Measurements from ENCODE around the gene SUPT4H1.

The SUPT4H1 gene

DNA sequence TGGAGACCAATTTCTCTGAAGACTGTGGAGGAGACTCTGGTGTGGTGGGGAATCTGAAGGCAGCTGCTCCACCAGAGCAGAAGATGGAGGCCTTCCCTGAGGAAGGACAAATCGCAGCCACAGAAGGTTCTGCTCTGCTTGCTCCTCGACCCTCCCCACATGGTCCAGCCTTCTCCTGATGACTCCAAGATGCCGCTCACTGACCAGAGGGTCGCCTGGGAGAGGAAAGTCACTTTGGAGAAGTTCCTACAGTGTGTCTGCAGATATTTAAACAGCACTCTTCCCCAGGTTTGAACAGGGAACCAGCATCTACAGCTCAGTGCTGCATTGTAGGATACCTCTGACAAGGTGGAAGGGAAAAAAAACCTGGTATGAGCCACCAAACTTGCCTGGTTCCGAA, 21.0 kb upstream of the SUPT4H1 start:
- H3K9me3 Mint-ChIP-seq = no peaks in the 10 kb centered on the region
- ATAC-seq (no peak), DNase-seq (ENCODE audit: low spot score in 2 of 2) (no peak)
- peak overlapping the region; percentile 5 for H3K27ac Mint-ChIP-seq
- H3K4me1 Mint-ChIP-seq = peaks cover 22% of the 10 kb centered on the region
- no peak overlapping the region for H3K4me3 Mint-ChIP-seq
- no peaks in the 10 kb centered on the region for H3K36me3 Mint-ChIP-seq

GRCh38 chr17:58371300-58371950, 19.4 kb upstream of the SUPT4H1 start:
- ATAC-seq = no peak
- Mint-ChIP-seq H3K27ac (peak overlapping the region; percentile 5), H3K4me1 (peaks cover 22% of the 10 kb centered on the region), H3K9me3 (no peaks in the 10 kb centered on the region), H3K36me3 (no peaks in the 10 kb centered on the region), H3K4me3 (no peak overlapping the region)
- no peak for DNase-seq (ENCODE audit: low spot score in 2 of 2)

- DNase-seq (ENCODE audit: low spot score in 2 of 2) = no peak
- Mint-ChIP-seq H3K27ac (peak overlapping the region; percentile 73), H3K9me3 (no peaks in the 10 kb centered on the region), H3K4me3 (no peak overlapping the region), H3K4me1 (peaks cover 22% of the 10 kb centered on the region), H3K36me3 (no peaks in the 10 kb centered on the region)
- ATAC-seq = no peak
Observed at GRCh38 chr17:58370716-58371115, 18.7 kb upstream of the SUPT4H1 start.

DNA sequence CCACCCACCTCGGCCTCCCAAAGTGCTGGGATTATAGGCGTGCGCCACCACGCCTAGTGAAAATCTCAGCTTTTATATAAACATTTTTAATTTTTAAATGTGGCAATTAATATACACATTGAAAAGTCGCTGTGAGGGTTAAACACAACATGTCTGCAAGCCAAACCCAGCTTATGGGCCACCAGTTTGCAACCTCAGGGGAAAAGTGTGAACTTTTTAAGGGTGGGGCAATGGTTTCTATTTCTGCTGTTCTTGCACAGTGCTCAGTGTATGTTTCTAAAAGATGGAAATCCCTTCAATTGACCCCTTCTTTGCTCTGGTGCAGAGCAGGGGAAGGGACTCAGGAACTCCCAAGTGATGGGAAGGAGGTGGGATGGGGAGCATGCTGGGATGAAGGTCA, 18.3 kb upstream of the SUPT4H1 start:
- H3K36me3 Mint-ChIP-seq = no peaks in the 10 kb centered on the region
- ATAC-seq (no peak), DNase-seq (ENCODE audit: low spot score in 2 of 2) (no peak)
- peaks cover 22% of the 10 kb centered on the region for H3K4me1 Mint-ChIP-seq
- no peaks in the 10 kb centered on the region for H3K9me3 Mint-ChIP-seq
- peak overlapping the region; percentile 73 for H3K27ac Mint-ChIP-seq
- H3K4me3 Mint-ChIP-seq = no peak overlapping the region

GRCh38 chr17:58369214-58370031, 17.4 kb upstream of the SUPT4H1 start:
- Mint-ChIP-seq H3K36me3 (no peaks in the 10 kb centered on the region), H3K27ac (peak overlapping the region; percentile 73), H3K4me1 (peaks cover 22% of the 10 kb centered on the region), H3K4me3 (no peak overlapping the region), H3K9me3 (no peaks in the 10 kb centered on the region)
- ATAC-seq = no peak
- no peak for DNase-seq (ENCODE audit: low spot score in 2 of 2)

DNA sequence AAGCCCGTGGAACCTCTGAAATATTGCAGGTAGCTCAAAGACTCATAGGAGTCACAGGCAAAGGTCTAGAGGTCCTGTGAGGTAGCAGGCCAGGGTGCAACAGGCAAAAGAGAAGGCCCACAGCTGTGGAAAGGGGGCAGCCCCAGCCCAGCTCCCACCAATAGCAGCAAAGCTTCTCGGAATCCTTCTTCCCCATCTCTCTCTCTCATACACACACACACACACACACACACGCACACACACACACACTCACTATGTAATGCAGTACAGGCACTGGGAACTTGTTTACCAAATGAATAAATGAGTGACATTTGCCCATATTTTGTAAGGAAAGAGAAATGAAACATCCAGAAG, 16.8 kb upstream of the SUPT4H1 start:
- H3K4me3 Mint-ChIP-seq = no peak overlapping the region
- DNase-seq (ENCODE audit: low spot score in 2 of 2) (no peak), ATAC-seq (no peak)
- H3K4me1 Mint-ChIP-seq = peaks cover 22% of the 10 kb centered on the region
- peak overlapping the region; percentile 73 for H3K27ac Mint-ChIP-seq
- H3K9me3 Mint-ChIP-seq = no peaks in the 10 kb centered on the region
- H3K36me3 Mint-ChIP-seq = peaks cover under 1% of the 10 kb centered on the region

DNA sequence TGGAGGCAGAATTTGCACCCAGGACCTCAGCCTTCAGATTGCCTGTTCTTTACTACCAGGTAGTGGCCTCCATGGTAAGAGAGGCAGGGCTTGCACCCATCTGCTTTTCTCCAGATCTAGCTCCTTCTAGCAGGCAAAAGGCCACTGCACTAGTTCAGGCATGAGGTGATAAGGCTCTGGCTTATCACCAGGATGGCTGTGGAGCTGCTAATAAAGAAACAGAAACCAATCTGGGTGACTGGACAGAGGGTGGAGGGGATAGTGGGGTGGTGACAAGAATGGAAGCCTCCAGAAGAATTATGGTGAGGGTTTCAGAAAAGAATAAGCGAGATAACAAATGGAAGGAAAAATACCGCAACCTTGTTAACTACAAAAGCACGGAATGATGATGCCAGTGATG, 15.5 kb upstream of the SUPT4H1 start:
- Mint-ChIP-seq H3K4me1 (peaks cover 22% of the 10 kb centered on the region), H3K27ac (no peak overlapping the region), H3K36me3 (peaks cover 6% of the 10 kb centered on the region), H3K4me3 (no peak overlapping the region), H3K9me3 (no peaks in the 10 kb centered on the region)
- no peak for DNase-seq (ENCODE audit: low spot score in 2 of 2)
- ATAC-seq = no peak

DNA sequence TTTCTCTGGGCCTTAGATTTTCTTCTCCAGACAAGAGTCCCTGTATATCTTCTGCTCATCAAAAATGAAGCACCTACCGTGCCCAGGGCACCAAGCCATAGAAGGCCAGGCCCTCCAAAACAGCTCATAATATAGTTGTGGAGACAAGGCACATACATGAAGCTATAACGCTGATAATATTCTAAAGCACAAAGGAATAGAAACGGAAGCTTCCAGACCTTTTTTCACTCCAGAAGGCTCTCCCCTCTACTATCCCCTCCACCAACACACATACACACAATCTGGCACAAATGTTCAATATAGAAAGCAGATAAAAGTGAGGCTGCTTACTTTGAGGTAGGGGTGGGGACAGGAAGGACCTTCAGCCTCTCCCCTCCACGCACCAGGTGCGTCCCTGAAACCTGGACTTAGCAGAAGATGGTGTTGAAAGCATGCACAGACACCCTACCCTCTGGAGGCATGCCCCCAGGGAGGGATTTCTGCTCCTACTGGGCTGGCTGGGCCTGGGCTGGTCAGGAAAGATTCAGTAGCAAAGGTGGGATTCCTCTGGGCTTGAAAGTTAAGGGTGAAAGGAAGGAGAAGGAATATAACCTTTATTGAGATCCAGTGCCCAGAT, 14.1 kb upstream of the SUPT4H1 start:
- no peak for DNase-seq (ENCODE audit: low spot score in 2 of 2)
- Mint-ChIP-seq H3K4me3 (no peak overlapping the region), H3K27ac (peak overlapping the region; percentile 44), H3K36me3 (peaks cover 6% of the 10 kb centered on the region), H3K9me3 (no peaks in the 10 kb centered on the region), H3K4me1 (peaks cover 17% of the 10 kb centered on the region)
- ATAC-seq = no peak

DNA sequence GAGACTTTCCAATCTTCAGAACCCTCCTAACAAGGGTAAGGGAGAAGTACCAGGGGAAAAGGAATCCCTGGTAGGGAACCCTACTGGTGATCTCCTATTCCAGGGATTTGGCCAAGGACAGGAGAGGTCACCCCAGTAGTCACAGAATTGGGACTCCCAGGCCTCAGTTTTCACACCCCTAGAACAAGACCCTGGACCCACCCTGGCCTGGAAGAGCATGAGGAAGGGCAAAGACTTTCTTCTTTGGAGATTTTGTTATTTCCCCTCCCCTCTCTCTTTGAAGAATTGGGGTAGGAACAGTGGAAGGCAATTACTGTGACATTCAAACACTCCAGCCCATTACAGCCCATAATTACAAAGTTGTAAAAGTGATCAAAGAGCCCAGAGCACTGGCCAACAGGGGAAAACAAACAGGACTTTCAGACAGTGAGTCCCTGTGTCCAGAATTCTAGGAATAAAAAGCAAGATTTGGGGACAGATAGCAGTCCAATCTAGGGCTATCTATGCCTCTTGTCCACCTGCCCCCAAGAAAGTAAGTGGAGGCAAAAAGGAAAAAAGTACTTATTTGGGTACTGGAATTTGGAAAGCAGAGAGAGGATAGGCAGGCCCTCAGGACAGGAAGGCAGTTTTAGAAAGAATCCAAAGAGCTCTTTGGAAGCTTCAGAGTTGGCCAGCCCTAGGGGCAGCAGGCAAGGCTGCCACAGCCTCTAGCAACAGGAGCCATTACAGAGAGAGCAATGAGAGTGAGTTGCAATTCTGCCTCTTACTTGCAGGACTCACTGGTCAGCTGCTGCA, 13.4 kb upstream of the SUPT4H1 start:
- DNase-seq (ENCODE audit: low spot score in 2 of 2) = no peak
- ATAC-seq = no peak
- H3K4me1 Mint-ChIP-seq = peaks cover 10% of the 10 kb centered on the region
- H3K27ac Mint-ChIP-seq = peak overlapping the region; percentile 44
- peaks cover 6% of the 10 kb centered on the region for H3K36me3 Mint-ChIP-seq
- no peak overlapping the region for H3K4me3 Mint-ChIP-seq
- H3K9me3 Mint-ChIP-seq = no peaks in the 10 kb centered on the region

GRCh38 chr17:58364270-58364942, 12.4 kb upstream of the SUPT4H1 start:
- H3K36me3 Mint-ChIP-seq = peaks cover 6% of the 10 kb centered on the region
- no peak for DNase-seq (ENCODE audit: low spot score in 2 of 2)
- ATAC-seq = no peak
- no peaks in the 10 kb centered on the region for H3K9me3 Mint-ChIP-seq
- H3K4me3 Mint-ChIP-seq = no peak overlapping the region
- H3K4me1 Mint-ChIP-seq = peaks cover 3% of the 10 kb centered on the region
- peak overlapping the region; percentile 18 for H3K27ac Mint-ChIP-seq

DNA sequence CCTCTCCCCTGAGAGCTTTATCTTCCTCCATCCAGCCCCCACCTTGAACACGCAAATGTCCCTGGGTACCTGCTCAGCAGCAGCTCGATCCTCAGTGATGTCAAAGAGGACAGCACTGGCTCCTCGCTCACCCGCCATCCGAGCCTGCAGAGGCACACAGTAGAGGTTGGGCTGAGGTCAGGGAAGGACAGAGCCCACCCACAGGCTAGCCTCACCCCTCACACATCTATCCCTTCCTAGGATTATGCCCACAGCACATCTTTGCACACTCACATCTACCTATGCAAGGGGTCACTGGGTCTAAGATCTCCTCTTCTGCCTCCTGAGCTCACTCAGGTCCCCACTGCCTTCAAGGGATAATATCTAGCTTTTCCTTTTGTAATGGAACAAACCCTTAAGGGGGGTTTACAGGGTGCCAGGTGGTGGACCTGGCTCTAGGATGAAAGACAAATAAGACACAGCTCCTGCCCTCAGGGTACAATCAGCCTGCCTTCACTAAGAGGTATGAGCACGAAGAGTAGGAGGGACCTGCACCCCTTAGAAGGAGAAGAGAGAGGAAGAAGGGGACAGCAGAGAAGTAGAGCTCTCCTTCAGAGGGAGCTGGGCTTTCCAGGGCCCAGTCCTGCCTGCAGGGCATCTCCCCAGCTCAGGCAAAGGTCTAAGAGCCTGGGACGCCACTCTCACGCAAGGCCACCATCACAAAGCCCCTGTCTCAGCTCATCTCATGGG, 11.6 kb upstream of the SUPT4H1 start:
- Mint-ChIP-seq H3K9me3 (no peaks in the 10 kb centered on the region), H3K4me1 (no peaks in the 10 kb centered on the region), H3K27ac (peak overlapping the region; percentile 18)

DNA sequence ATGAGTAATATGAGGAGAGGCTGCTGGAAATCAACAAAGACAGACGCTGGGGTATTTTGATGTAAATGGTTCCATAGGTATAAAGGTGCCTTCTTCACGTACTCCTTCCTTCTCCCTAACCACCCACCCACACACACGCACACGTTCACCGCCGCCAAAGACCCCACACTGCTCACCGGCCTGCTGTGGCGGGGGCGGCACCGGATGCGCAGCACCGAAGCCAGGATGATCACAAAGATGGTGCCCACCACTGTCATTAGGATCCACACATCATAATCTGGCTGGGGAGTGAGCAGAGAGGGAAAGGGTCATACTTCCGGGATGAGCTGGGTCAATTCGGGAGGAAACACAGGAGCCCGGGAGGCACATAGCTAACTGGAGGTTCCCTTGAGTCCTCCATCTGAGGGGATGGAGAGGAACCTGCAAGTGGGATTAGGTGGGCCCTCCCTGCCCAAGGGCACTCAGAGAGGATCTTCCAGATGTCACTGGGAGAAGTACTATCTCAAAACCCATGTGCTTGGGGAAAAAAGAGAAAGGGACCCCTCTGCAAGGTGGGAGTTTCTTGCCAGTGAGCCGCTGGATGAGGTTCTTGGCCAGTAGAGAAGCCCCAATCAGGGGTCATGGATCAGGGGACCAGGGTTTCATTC, 10.5 kb upstream of the SUPT4H1 start:
- no peak for DNase-seq (ENCODE audit: low spot score in 2 of 2)

More for the DNA sequence above, 11.6 kb upstream of the SUPT4H1 start:
- Mint-ChIP-seq H3K4me3 (no peak overlapping the region), H3K36me3 (peaks cover 6% of the 10 kb centered on the region)
- ATAC-seq (no peak), DNase-seq (ENCODE audit: low spot score in 2 of 2) (no peak)

DNA sequence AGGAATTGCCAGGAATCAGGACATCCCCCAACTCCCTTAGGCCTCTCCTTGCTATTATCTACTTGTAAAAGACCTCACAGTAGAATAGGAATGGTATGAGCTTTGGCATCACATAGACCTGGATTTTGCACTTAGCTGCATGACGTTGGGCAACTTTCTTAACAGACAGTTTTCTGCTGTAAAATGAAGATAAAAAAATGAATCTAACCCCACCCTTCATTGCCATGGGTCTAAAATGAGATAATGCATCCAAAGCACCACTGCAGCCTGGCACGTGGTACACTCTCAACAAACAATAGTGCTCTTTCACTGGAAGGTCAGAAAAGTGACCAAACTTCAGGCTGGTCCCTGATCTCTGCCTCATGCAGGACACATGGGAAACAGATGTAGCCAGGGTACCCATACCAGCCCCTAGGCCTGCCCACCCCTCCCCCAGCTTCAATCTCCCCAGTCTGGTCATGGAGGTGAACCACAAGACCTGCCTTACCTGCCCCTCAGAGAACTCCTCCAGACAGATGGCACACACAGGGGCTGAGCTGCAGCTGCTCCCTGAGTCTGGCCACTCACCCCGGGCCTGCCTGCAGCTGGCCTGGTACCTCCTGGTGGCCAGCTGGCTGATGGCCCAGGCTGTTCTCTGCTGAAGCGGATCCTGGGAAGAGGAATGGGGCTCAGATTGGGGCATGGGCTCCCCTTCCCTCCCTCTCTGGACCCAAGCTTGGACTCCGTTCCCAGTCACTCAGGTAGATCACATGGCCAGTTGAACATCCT, 8.5 kb upstream of the SUPT4H1 start:
- H3K36me3 Mint-ChIP-seq = peaks cover 13% of the 10 kb centered on the region
- no peak overlapping the region for H3K27ac Mint-ChIP-seq
- no peaks in the 10 kb centered on the region for H3K9me3 Mint-ChIP-seq
- H3K4me1 Mint-ChIP-seq = no peaks in the 10 kb centered on the region
- no peak overlapping the region for H3K4me3 Mint-ChIP-seq
- ATAC-seq (no peak), DNase-seq (ENCODE audit: low spot score in 2 of 2) (no peak)

More for the DNA sequence above, 10.5 kb upstream of the SUPT4H1 start:
- H3K4me1 Mint-ChIP-seq = no peaks in the 10 kb centered on the region
- H3K9me3 Mint-ChIP-seq = no peaks in the 10 kb centered on the region
- H3K27ac Mint-ChIP-seq = peak overlapping the region; percentile 69
- H3K36me3 Mint-ChIP-seq = peaks cover 9% of the 10 kb centered on the region
- no peak for ATAC-seq
- no peak overlapping the region for H3K4me3 Mint-ChIP-seq

Measured in stimulated activated effector memory CD8-positive, alpha-beta T cell treated with anti-CD3 and anti-CD28 coated beads, Interleukin-12 subunit alpha, Interleukin-12 subunit beta, amount 100 ng/mL, for 72 hours (primary cell).